Ishikawa (cell line): Measurements from ENCODE around the gene SOBP.

Experiments
- CEBPB ChIP-seq: IDR thresholded peaks from 2 replicates; pipeline ENCODE4 v1.6.1; 2012
- MAX ChIP-seq: IDR thresholded peaks from 2 replicates; pipeline ENCODE4 v1.6.1; 2012
- RAD21 ChIP-seq: IDR thresholded peaks from 2 replicates; pipeline ENCODE4 v1.6.1; 2012; ENCODE audit warnings: low read depth
- TAF1 ChIP-seq: IDR thresholded peaks from 2 replicates; pipeline ENCODE4 v1.6.1; 2012; ENCODE audit warnings: low read depth, mild to moderate bottlenecking

DNA sequence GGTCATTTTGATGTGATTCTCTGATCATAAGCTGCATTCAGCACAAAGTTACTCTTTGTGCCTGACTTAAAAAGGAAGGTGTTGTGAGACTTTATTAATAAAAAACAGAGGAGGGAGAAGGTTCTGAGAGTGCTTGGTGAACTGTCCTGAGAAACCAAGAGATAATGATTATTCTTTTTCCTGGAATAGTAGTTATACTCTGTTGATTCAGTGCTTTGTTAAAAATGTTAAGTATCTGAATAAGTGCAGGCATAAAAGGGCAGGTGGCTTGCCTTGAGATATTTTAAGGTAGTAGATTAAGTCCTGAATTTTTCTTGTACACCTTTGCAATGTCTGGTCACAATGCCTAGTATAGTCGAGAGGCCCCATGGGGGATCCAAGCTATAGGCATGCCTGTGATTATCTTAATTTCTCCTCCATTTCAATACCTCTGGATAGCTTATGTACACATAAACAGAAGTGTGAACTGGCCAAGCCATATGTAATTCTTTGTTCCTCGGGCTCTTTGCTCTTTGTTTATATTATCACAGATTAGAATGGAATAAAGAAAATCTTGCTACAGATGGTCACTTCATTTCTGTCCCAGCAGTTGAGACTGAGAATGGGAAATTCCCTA, 50.0 kb downstream of the SOBP start:
- TF ChIP-seq MAX, result no peak
- TF ChIP-seq RAD21, result no peak
- TF ChIP-seq TAF1, result no peak
- TF ChIP-seq CEBPB, result no peak
